CD8-positive, alpha-beta memory T cell (primary cell): ENCODE data around the gene CYP1A2. TPM values are rescaled to one million over a fixed set of nuclear protein-coding genes. Genes with fewer than 3 reads are reported as not detected.

Experiments
- CTCF ChIA-PET: fragments of 350-600 bp; sonication (Branson Sonifier 250); formaldehyde crosslinking; loops from one replicate; lab custom pipeline; 2021; ENCODE audit warnings: antibody characterized with exemption; lab: Charles Lee
- POLR2A ChIA-PET: fragments of 350-600 bp; sonication (Branson Sonifier 250); formaldehyde crosslinking; loops from one replicate; lab custom pipeline; 2021; ENCODE audit warnings: antibody characterized with exemption; lab: Charles Lee
- DNase-seq, 5 donors: peaks; one replicate each; pipeline versions ENCODE4 v3.0.0 to v3.0.0-alpha.2; 2020 to 2022; ENCODE audit warnings: mixed read lengths in 1 of 5
- H3K27ac ChIP-seq: one replicate; pipeline ENCODE4 v1.7.0; 2013; ENCODE audit warnings: low read depth, mild to moderate bottlenecking, low read length, moderate library complexity
- H3K27me3 ChIP-seq: 2 replicates; pipeline ENCODE4 v1.7.0; 2013; ENCODE audit warnings: low read length, mild to moderate bottlenecking; ENCODE audit not compliant: insufficient read depth, poor library complexity, severe bottlenecking
- H3K36me3 ChIP-seq: 2 replicates; pipeline ENCODE4 v1.7.0; 2013; ENCODE audit warnings: mild to moderate bottlenecking, low read length, moderate library complexity; ENCODE audit not compliant: insufficient read depth
- H3K4me1 ChIP-seq: 2 replicates; pipeline ENCODE4 v1.7.0; 2013; ENCODE audit warnings: mild to moderate bottlenecking, low read length, moderate library complexity; ENCODE audit not compliant: insufficient read depth
- H3K4me3 ChIP-seq: 2 replicates; pipeline ENCODE4 v1.7.0; 2013; ENCODE audit warnings: mild to moderate bottlenecking, low read length
- H3K9me3 ChIP-seq: 2 replicates; pipeline ENCODE4 v1.7.0; 2013; ENCODE audit warnings: mild to moderate bottlenecking, low read length
- H3K27ac Mint-ChIP-seq, 8 donors: one replicate each; pipeline ENCODE4 v1.8.0; 2020 to 2021; ENCODE audit warnings: mixed read lengths in 8 of 8, mild to moderate bottlenecking in 6 of 8, inconsistent platforms in 3 of 8, moderate library complexity in 3 of 8
- H3K27me3 Mint-ChIP-seq, 2 donors: one replicate each; pipeline ENCODE4 v1.8.0; 2020 to 2021; ENCODE audit warnings: mixed read lengths in 2 of 2, mild to moderate bottlenecking in 1 of 2, moderate library complexity in 1 of 2
- H3K36me3 Mint-ChIP-seq, 3 donors: one replicate each; pipeline ENCODE4 v1.8.0; 2020 to 2021; ENCODE audit warnings: mixed read lengths in 3 of 3, inconsistent platforms in 1 of 3, mild to moderate bottlenecking in 1 of 3
- H3K4me1 Mint-ChIP-seq, 3 donors: one replicate each; pipeline ENCODE4 v1.8.0; 2020 to 2021; ENCODE audit warnings: mixed read lengths in 3 of 3, inconsistent platforms in 1 of 3, mild to moderate bottlenecking in 1 of 3
- H3K4me3 Mint-ChIP-seq, 7 donors: one replicate each; pipeline ENCODE4 v1.8.0; 2020 to 2021; ENCODE audit warnings: mixed read lengths in 7 of 7, mild to moderate bottlenecking in 6 of 7, moderate library complexity in 4 of 7, inconsistent platforms in 2 of 7
- H3K9me3 Mint-ChIP-seq, 5 donors: one replicate each; pipeline ENCODE4 v1.8.0; 2020 to 2022; ENCODE audit warnings: mixed read lengths in 5 of 5, mild to moderate bottlenecking in 3 of 5, moderate library complexity in 2 of 5, inconsistent platforms in 1 of 5
- polyA plus RNA-seq: library from polyadenylated mRNA; unstranded; fragments of 300-500 nt; fragmentation: Illumina TruSeq; gene quantifications from one replicate; pipeline ENCODE4 v1.2.3, GENCODE V29; 2021
- total RNA-seq, 2 experiments: library from RNA; stranded (reverse); gene quantifications; one replicate each; pipeline ENCODE4 v1.2.3, GENCODE V29; 2021

CYP1A2 gene
- total and polyA plus RNA-seq, 3 experiments from 2014 or later, result not detected

GRCh38 chr15:74749832-74750231 is 1.2 kb downstream of the CYP1A2 start:
- ChIA-PET POLR2A (no interaction called here), CTCF (no interaction called here)
- no peak overlapping the region for H3K4me3 Mint-ChIP-seq

GRCh38 chr15:74750751-74751150 is 2.1 kb downstream of the CYP1A2 start:
- Mint-ChIP-seq H3K36me3 (no peaks in the 10 kb centered on the region), H3K27ac (no peak overlapping the region), H3K27me3 (peaks cover 0 to 3% of the 10 kb centered on the region in 2 donors), H3K9me3 (no peaks in the 10 kb centered on the region), H3K4me1 (no peaks in the 10 kb centered on the region), H3K4me3 (no peak overlapping the region)
- Histone ChIP-seq H3K36me3 (no peaks in the 10 kb centered on the region), H3K27ac (no peak overlapping the region), H3K9me3 (no peaks in the 10 kb centered on the region), H3K4me1 (no peaks in the 10 kb centered on the region), H3K4me3 (no peak overlapping the region), H3K27me3 (no peaks in the 10 kb centered on the region)
- ChIA-PET CTCF (no interaction called here), POLR2A (no interaction called here)
- DNase-seq, result no peak

More at GRCh38 chr15:74749832-74750231, 1.2 kb downstream of the CYP1A2 start:
- Mint-ChIP-seq H3K36me3 (no peaks in the 10 kb centered on the region), H3K27ac (no peak overlapping the region), H3K27me3 (peaks cover 0 to 2% of the 10 kb centered on the region in 2 donors), H3K9me3 (no peaks in the 10 kb centered on the region), H3K4me1 (no peaks in the 10 kb centered on the region)
- no peak overlapping the region for H3K4me3 ChIP-seq
- no peaks in the 10 kb centered on the region for H3K27me3 ChIP-seq
- no peak overlapping the region for H3K27ac ChIP-seq
- H3K9me3 ChIP-seq, result no peaks in the 10 kb centered on the region
- H3K36me3 ChIP-seq, result no peaks in the 10 kb centered on the region
- DNase-seq, result no peak
- H3K4me1 ChIP-seq, result no peaks in the 10 kb centered on the region

DNA sequence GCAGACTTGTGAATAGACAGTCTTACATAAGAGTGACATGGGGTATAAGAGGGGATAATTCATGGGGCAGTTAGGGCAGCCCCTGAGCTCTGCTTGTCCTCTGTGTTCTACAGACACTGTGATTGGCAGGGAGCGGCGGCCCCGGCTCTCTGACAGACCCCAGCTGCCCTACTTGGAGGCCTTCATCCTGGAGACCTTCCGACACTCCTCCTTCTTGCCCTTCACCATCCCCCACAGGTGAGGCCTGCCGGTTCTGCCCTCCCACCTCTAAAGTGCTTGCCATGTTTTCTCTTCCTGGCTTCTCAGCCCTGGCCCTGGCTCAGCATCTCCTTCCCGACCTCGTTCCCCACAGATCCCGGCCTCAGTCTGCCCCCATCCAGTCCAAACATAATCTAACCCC is 3.4 kb downstream of the CYP1A2 start:
- Mint-ChIP-seq H3K27me3 (peaks cover 5 to 6% of the 10 kb centered on the region in 2 donors), H3K4me3 (no peak overlapping the region), H3K9me3 (no peaks in the 10 kb centered on the region), H3K36me3 (no peaks in the 10 kb centered on the region), H3K4me1 (no peaks in the 10 kb centered on the region), H3K27ac (no peak overlapping the region)
- Histone ChIP-seq H3K4me1 (no peaks in the 10 kb centered on the region), H3K4me3 (no peak overlapping the region), H3K9me3 (no peaks in the 10 kb centered on the region), H3K27ac (no peak overlapping the region), H3K27me3 (no peaks in the 10 kb centered on the region), H3K36me3 (no peaks in the 10 kb centered on the region)
- POLR2A ChIA-PET, result no interaction called here
- CTCF ChIA-PET, result no interaction called here
- DNase-seq, result no peak

DNA sequence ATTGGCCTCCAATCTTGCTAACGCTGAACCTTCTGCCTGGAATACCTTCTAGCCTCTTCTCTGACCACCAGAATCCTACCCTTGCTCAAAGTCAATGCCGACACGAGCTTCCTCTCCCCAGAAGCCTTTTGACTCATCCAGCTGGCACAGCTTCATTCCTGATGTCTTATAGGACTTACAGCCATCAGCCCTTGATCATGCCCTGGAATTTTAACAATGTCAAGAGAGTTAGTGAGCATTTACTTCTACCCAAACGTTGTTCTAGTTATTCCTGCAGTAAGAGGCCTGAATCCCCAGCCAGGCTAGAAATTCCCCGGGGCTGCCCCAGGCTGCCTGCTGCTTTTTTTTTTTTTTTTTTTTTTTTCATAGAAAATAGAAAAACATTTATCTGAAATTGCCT is 3.9 kb downstream of the CYP1A2 start:
- Histone ChIP-seq H3K36me3 (no peaks in the 10 kb centered on the region), H3K9me3 (no peaks in the 10 kb centered on the region), H3K27me3 (no peaks in the 10 kb centered on the region), H3K4me3 (no peak overlapping the region), H3K27ac (no peak overlapping the region), H3K4me1 (no peaks in the 10 kb centered on the region)
- H3K27me3 Mint-ChIP-seq, result peaks cover 5 to 6% of the 10 kb centered on the region in 2 donors
- no peak overlapping the region for H3K4me3 Mint-ChIP-seq
- no peaks in the 10 kb centered on the region for H3K4me1 Mint-ChIP-seq
- H3K9me3 Mint-ChIP-seq, result no peaks in the 10 kb centered on the region
- H3K27ac Mint-ChIP-seq, result no peak overlapping the region
- no peaks in the 10 kb centered on the region for H3K36me3 Mint-ChIP-seq
- no peak for DNase-seq
- ChIA-PET CTCF (no interaction called here), POLR2A (no interaction called here)

GRCh38 chr15:74754593-74755215 is 6.1 kb downstream of the CYP1A2 start:
- no peak for DNase-seq

GRCh38 chr15:74758736-74759135 is 10.1 kb downstream of the CYP1A2 start:
- Mint-ChIP-seq H3K4me1 (no peaks in the 10 kb centered on the region), H3K9me3 (no peaks in the 10 kb centered on the region), H3K4me3 (no peak overlapping the region), H3K27ac (no peak overlapping the region), H3K27me3 (peaks cover 5 to 17% of the 10 kb centered on the region in 2 donors), H3K36me3 (no peaks in the 10 kb centered on the region)
- H3K9me3 ChIP-seq, result no peaks in the 10 kb centered on the region
- peaks cover 3% of the 10 kb centered on the region for H3K27me3 ChIP-seq
- no peak overlapping the region for H3K27ac ChIP-seq
- CTCF ChIA-PET, result interaction anchor here (2.3 to 4.1 kb wide), 2 partner anchors 10 to 13 kb away, joined by 10 to 23 read pairs; no protein-coding TSS in a partner anchor
- no peaks in the 10 kb centered on the region for H3K4me1 ChIP-seq
- DNase-seq, result no peak
- no peaks in the 10 kb centered on the region for H3K36me3 ChIP-seq
- H3K4me3 ChIP-seq, result no peak overlapping the region
- POLR2A ChIA-PET, result no interaction called here

More at GRCh38 chr15:74754593-74755215, 6.1 kb downstream of the CYP1A2 start:
- Histone ChIP-seq H3K36me3 (no peaks in the 10 kb centered on the region), H3K4me1 (no peaks in the 10 kb centered on the region), H3K9me3 (no peaks in the 10 kb centered on the region), H3K27ac (no peak overlapping the region), H3K27me3 (no peaks in the 10 kb centered on the region), H3K4me3 (no peak overlapping the region)
- Mint-ChIP-seq H3K9me3 (no peaks in the 10 kb centered on the region), H3K27ac (no peak overlapping the region), H3K4me1 (no peaks in the 10 kb centered on the region), H3K4me3 (no peak overlapping the region), H3K27me3 (peaks cover 5 to 7% of the 10 kb centered on the region in 2 donors), H3K36me3 (no peaks in the 10 kb centered on the region)
- CTCF ChIA-PET, result interaction anchor here (1.1 to 1.2 kb wide), 2 partner anchors 13 to 15 kb away, joined by 3 read pairs; no protein-coding TSS in a partner anchor
- POLR2A ChIA-PET, result no interaction called here

- H3K4me3 Mint-ChIP-seq, result no peak overlapping the region
Measured at GRCh38 chr15:74762791-74763150, 14.1 kb downstream of the CYP1A2 start.

DNA sequence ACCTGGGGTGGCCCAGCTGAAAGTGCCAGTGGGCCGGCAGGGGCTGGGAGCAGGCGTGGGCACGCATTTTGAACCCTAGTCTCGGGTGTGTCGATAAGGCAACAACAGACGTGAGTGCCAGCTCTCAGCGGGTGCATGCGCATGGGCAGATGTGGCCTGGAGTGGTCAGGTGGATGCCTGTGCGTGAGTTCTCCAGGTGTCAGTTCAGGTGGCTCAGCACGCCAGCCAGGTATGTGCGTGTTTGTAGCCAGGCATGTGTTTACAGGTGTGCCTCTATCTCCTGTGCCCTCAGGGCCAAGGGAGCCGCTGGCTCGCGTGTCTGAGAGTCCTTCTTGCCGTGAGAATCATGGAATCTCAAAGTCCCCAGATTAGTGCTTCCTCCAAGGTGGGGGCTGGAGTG is 14.8 kb downstream of the CYP1A2 start:
- H3K4me1 ChIP-seq, result no peaks in the 10 kb centered on the region
- no peak for DNase-seq
- no peak overlapping the region for H3K4me3 ChIP-seq
- Mint-ChIP-seq H3K4me3 (no peak overlapping the region), H3K27ac (no peak overlapping the region), H3K36me3 (no peaks in the 10 kb centered on the region), H3K27me3 (peaks cover 2 to 13% of the 10 kb centered on the region in 2 donors), H3K4me1 (no peaks in the 10 kb centered on the region), H3K9me3 (no peaks in the 10 kb centered on the region)
- H3K27ac ChIP-seq, result no peak overlapping the region
- ChIA-PET CTCF (interaction anchor here (0.8 to 1.1 kb wide), 3 partner anchors 30 to 129 kb away, joined by 3 read pairs; no protein-coding TSS in a partner anchor), POLR2A (no interaction called here)
- H3K36me3 ChIP-seq, result no peaks in the 10 kb centered on the region
- H3K27me3 ChIP-seq, result peaks cover 3% of the 10 kb centered on the region
- no peaks in the 10 kb centered on the region for H3K9me3 ChIP-seq

More at GRCh38 chr15:74762791-74763150, 14.1 kb downstream of the CYP1A2 start:
- no peaks in the 10 kb centered on the region for H3K9me3 ChIP-seq
- no peak overlapping the region for H3K27ac Mint-ChIP-seq
- CTCF ChIA-PET, result interaction anchor here (0.8 to 1.1 kb wide), 3 partner anchors 31 to 128 kb away, joined by 3 read pairs; no protein-coding TSS in a partner anchor
- DNase-seq, result no peak
- peaks cover 3% of the 10 kb centered on the region for H3K27me3 ChIP-seq
- no peaks in the 10 kb centered on the region for H3K36me3 Mint-ChIP-seq
- no peak overlapping the region for H3K27ac ChIP-seq
- H3K36me3 ChIP-seq, result no peaks in the 10 kb centered on the region
- peaks cover 2 to 13% of the 10 kb centered on the region in 2 donors for H3K27me3 Mint-ChIP-seq
- POLR2A ChIA-PET, result no interaction called here
- no peaks in the 10 kb centered on the region for H3K9me3 Mint-ChIP-seq
- no peak overlapping the region for H3K4me3 ChIP-seq
- H3K4me1 Mint-ChIP-seq, result no peaks in the 10 kb centered on the region
- H3K4me1 ChIP-seq, result no peaks in the 10 kb centered on the region
